Fibroblast of skin of right biceps (primary cell): ENCODE measurements around the gene EDIL3.
A peak's percentile ranks its signal among the peaks of the same experiment; 100 is the strongest.

ENCODE experiments used
- DNase-seq: peaks from one replicate; pipeline ENCODE4 v3.0.0-alpha.2; 2013

Gene EDIL3

DNA sequence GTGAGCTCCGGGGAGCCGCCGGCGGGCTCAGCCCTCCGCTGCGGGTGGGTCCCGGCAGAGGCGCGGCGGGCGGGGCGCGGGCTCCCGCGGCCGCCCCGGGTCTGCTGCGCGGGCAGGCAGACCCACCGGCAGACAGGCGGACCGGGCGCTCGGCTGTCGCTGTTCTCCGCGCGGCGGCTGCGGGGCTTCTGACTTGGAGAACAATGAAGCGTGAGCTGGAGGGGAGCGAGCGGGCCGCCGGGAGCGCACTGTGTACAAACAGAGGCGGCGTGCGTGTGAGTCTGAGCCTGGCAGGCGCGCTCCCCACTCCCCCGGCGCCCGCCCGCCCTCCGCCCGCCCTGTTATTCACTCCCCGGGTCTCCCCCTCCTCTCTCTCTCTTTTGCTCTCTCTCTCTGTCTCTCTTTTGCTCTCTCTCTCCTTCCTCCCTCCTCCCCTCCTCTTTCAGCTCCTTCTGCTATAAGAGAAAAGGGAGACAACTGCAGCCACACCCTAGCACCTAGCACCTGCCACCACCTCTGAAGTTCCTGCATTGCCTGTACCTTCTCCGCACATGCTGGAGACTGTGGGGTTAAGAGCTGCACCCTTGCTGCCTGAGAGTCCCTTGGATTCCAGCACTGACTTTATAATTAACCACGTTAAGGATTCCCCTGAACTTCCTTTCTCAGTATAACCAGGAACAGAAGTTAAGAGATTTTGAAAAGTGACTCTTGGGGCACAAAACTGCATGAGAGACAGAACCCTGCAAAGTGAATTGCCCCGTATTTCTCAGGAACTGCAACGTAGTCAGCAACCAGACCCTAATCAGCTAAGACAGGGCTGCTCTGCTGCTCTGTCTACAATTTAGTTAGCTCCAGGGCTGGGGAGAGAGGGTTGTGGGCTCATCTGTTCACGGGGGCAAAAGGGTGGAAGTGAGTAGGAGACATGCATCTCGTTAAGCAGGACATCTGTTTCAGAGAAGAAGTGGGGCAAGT is at the start of gene EDIL3:
EDIL3 (minus strand) TSS at position 277 of the 972 bp plus-strand sequence. CDS start 506 bp downstream, outside the sequence.
- DNase-seq, result peak; percentile 64

- peak; percentile 51 for DNase-seq
Observed at GRCh38 chr5:84433461-84433860, 48.8 kb upstream of the EDIL3 start.

DNA sequence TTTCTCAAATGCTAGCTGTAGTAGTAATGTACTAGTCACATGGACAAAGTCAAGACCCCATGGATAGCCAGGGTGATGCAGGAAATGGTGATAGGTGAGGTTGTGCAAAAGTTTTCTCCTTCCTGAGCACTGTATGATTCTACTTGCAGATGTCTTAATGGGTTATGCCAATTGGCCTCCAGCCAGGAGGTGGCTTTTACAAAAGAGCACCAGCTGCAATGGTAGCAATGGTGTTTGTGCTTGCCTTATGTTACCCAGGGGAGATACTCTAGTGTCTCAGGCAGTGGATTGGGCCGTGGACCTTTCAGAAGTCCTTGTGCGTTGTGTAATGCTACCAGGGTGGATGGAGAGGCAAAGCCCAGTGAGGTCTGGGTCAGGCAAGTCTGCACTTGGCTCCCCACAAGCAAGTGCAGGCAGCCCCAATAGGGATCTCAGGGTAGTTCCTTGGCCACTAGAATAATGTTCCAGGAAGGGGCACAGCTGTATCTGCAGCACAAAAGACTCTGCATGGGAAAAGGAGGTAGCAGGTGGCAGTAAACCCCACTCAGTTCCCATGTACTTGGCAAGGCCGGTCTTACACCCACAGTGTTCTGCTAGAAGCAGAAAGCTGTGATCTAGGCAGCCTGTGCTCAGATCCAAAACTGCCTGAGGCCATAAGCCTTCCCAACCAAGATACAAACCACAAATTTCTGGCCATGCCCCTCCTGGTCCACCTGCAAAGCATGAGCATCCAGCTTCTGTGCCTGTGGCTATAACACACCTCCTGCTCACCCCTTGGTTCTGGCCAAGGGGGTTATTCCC is 46.4 kb upstream of the EDIL3 start:
- DNase-seq, result no peak

- DNase-seq, result no peak
Observed at GRCh38 chr5:84430079-84430478, 45.4 kb upstream of the EDIL3 start.

- no peak for DNase-seq
Observed at GRCh38 chr5:84425365-84425881, 40.7 kb upstream of the EDIL3 start.

DNA sequence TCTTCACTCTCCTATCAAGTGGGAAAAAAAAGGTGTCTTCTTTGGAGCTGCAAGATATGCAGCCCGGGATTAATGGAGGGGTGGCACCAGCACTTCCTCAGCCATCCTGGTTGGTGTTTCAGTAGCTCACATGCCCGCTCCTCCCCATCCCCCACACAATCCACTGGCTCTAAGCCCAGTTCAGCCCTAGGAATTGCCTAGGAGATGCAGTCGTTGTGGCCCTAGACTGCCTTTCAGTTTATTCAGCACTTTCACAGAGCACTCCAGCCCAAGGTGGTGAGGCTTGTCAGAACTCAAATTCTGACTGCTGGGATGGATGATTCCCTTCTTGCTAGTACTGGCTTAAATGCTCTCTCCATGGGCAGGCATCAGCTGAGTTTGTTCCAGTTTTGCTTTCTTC is 35.1 kb upstream of the EDIL3 start:
- no peak for DNase-seq

GRCh38 chr5:84411832-84412605 is 27.3 kb upstream of the EDIL3 start:
- DNase-seq, result no peak

DNA sequence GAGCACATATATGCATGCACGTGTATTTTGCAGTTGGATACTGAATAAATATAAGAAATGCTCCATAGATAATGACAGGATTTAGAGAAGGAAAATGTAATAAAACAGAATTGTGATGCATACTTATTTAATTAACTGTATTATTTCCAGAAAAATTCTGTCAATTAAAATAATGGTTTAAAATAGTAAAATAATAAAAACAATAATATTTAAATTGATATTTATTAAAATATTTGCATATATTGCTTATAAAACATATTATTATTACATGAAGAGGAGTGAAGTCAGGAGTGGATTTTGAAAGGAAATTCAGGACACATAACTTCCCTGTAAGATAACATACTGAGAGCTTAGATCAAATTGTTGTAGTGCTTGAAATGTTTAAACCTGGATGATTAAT is 21.4 kb upstream of the EDIL3 start:
- DNase-seq, result no peak

GRCh38 chr5:84403773-84404172 is 19.1 kb upstream of the EDIL3 start:
- DNase-seq, result peak; percentile 95

DNA sequence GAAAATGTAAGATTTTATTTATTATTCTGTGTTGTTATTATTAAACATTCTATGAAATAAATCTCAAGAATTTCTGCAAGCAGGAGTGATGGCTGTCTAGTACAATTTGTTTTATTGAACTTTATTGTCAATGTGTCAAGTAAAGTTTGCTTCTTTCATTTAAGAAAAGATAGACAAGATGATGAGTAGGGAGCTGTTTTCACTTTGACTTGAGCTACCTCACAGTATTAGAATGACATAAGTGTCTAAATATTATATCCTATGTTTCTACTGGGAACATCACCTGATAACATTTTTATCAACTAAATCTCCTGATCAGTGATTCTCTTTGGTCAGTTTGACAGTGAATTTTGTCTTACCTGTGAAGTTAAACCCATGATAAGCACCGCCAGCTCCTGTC is 12.7 kb upstream of the EDIL3 start:
- no peak for DNase-seq

DNA sequence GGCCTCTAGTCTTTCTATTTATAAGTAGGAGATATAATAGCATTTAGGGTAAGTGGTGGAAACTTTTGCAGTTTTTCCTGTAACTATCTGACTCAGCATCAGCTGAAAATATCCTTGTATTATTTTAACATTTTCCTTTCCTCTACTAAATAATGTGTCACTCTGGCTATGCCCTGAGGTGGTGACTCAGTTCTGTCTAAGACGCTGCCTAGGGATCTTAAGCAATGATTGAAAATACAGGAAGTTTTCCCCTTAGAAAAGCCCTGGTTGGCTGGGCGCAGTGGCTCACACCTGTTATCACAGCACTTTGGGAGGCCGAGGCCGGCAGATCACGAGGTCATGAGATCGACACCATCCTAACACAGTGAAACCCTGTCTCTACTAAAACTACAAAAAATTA is 9.3 kb upstream of the EDIL3 start:
- DNase-seq, result peak; percentile 86

- DNase-seq, result no peak
Observed at GRCh38 chr5:84392836-84393235, 8.2 kb upstream of the EDIL3 start.

GRCh38 chr5:84385705-84386104 is 1.0 kb upstream of the EDIL3 start:
- no peak for DNase-seq

- peak; percentile 76 for DNase-seq
Observed at GRCh38 chr5:84383816-84384603, 670 bp downstream of the EDIL3 start.

GRCh38 chr5:84383296-84383815 is 1.3 kb downstream of the EDIL3 start:
- DNase-seq, result no peak

- peak; percentile 76 for DNase-seq
Observed at GRCh38 chr5:84382363-84383295, 2.1 kb downstream of the EDIL3 start.

DNA sequence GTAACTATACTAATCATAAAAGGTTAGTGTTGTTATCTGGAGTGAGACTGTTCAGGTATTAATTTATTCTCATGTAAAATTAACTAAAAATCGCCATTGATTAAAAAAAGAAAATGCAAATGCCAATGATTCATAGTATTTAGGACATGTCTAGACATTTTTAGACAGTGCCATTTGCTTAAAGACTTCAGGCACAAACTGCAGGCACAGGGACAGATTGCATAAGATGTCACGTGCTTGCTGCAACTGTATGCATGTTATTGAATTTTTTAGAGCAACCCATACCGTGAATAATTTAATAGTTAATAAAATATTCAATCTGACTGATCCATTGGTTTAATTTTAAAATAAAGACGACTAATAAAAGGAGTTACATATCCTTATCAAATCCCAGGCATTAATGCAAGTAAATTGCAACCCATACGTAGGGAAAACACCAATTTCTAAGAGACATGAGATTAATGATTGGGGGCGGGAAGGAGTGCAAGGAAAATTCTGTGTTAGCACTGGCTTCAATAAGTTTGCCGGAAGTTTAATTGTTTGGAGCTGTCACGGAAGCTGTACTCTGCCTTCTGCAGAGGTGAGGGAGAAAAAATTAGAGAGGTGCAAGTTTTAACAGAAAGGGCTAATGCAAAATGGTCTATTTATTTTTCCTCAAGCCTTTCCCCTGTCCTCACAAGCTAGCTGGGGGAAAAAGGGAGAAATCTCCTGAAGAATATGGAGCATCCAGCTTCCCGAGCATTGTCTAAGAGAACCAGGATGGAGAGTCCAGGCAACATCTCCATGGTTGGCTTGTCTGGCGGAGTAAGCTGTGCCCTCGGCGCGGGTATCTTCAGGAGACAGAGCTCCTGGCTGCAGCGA is 2.9 kb downstream of the EDIL3 start:
- DNase-seq, result peak; percentile 50

DNA sequence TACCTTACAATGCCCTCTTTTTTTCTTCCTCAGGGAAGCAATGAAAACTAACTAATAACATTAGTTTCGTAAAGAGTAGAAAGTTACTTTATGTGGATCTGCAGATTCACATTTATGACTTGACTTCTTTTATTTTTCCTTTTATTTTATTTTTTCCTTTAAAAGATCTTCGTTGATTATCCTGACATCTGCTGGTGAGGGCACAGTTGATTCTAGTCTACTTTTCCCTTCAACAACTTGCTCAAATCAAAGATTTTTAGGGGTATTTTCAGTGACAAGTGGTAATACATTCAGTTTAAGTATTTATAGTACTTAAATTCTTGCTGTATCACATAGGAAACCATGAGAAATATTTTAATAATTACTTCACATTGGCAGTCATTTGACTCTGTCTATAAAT is 4.9 kb downstream of the EDIL3 start:
- DNase-seq, result peak; percentile 32

DNA sequence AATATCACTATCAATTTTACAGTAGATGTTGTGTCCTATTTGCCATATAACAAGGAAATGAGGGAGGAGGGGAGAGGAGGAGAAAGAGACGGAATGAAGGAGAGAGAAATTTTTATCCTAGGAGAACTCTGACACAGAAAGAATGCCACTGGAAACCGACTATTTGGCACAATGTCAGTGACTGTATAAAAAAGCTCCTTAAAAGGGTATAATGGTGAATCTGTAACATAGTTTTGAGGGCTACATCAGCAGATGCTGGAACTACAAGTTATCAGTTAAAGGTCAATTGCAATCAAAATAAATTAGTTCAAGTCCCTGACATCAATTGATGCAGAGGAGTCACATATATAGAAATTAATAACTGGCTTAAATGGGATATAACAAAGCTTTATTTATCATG is 5.7 kb downstream of the EDIL3 start:
- peak; percentile 93 for DNase-seq
